ENCODE data around the gene PARD3.

DNA sequence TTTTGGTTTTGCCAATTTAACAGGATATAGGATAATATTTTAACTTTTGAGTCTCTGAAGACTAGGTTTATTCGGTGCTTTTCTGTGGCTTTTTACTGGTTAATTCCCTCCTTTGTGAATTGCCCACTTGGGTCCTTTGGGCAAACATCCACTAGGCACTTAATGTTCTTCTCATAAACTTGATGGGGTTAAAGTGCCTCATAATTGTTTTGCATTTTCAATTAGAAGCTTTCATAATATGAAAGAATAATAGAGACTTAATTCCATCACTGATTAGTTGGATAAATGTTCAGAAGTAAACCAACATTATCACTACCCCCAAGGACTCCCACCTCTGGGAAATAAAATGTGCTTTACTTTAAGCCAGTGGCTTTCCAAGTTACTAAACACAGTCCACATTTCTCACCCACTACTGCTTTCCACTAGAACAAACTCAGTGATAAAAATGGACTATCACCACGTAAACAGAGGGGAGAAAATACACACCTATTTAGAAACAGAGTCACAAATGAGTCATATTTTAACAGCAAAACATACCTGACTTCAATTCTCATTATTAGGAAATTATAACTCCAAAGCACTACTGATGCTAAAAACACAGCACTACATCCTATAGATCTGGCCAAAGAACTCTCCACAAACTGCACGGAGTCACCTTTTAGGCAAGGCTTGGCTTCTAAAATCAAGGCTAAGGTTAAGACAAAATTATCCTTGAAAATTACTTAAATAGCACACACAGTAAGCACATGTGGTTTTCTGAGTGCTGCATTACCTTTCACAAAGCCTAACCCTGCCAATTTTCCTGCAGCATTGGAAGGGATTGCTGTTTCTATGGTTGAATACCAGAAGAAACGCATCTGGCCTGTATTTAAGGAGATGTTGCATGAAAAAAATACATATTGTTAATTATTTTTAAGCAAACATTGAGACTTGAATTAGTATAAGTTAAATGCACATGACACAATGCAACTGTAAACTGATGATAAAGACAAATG lies 41.2 kb downstream of the PARD3 start:
- TF ChIP-seq CTCF (IDR thresholded peaks at IDR 0.05; ENCODE audit: poor library complexity) = no peak
- no peak for TF ChIP-seq EZH2 (IDR thresholded peaks at IDR 0.05; ENCODE audit: borderline replicate concordance)
- TF ChIP-seq EZH2phosphoT487 (IDR thresholded peaks at IDR 0.05; ENCODE audit: low read depth, severe bottlenecking, unreplicated experiment) = no peak
